Heart right ventricle (tissue), 16 donors: Measurements from ENCODE around the gene MRPL38. TPM values are rescaled to one million over a fixed set of nuclear protein-coding genes. Genes with fewer than 3 reads are reported as not detected.
A peak's percentile ranks its signal among the peaks of the same experiment; 100 is the strongest.

ENCODE experiments used
- ATAC-seq, 8 donors: fragments of 200-7000 bp; cut with Tn5 transposase; one replicate each; pipeline ENCODE4 v1.9.1; 2020; ENCODE audit warnings: mild to moderate bottlenecking in 8 of 8, moderate library complexity in 8 of 8, moderate number of reproducible peaks in 1 of 8
- DNase-seq, 2 donors: peaks; one replicate each; pipeline ENCODE4 v3.0.0-alpha.2; 2020
- H3K27ac ChIP-seq, 10 donors: fragments of 200-600 bp; sonication (generic) in 2 of 10; one replicate each; pipeline versions ENCODE4 v1.5.0 to v1.8.0; 2020 to 2022; ENCODE audit warnings: mild to moderate bottlenecking in 3 of 10
- H3K27me3 ChIP-seq, 7 donors: fragments of 200-600 bp; one replicate each; pipeline ENCODE4 v1.8.0; 2021 to 2022; ENCODE audit warnings: mild to moderate bottlenecking in 2 of 7
- H3K36me3 ChIP-seq, 9 donors: fragments of 200-600 bp; sonication (generic) in 1 of 9; one replicate each; pipeline versions ENCODE4 v1.5.0 to v1.8.0; 2020 to 2022; ENCODE audit warnings: mild to moderate bottlenecking in 2 of 9
- H3K4me1 ChIP-seq, 9 donors: fragments of 200-600 bp; sonication (generic) in 1 of 9; one replicate each; pipeline versions ENCODE4 v1.5.0 to v1.8.0; 2020 to 2022; ENCODE audit warnings: mild to moderate bottlenecking in 4 of 9
- H3K4me3 ChIP-seq, 10 donors: fragments of 200-600 bp; sonication (generic) in 2 of 10; one replicate each; pipeline versions ENCODE4 v1.5.0 to v1.8.0; 2020 to 2022; ENCODE audit warnings: mild to moderate bottlenecking in 7 of 10, moderate library complexity in 2 of 10
- H3K9me3 ChIP-seq, 11 donors: fragments of 200-600 bp in 10 of 11; sonication (generic) in 2 of 11; one replicate each; pipeline versions ENCODE4 v1.5.0 to v1.8.0; 2013 to 2022; ENCODE audit warnings: mild to moderate bottlenecking in 2 of 11, control low read depth in 1 of 11, moderate library complexity in 1 of 11
- CTCF ChIP-seq, 9 donors: fragments of 200-600 bp; sonication (generic) in 2 of 9; IDR thresholded peaks; one replicate each; pipeline versions ENCODE4 v1.5.0 to v1.8.0; 2021 to 2022; ENCODE audit warnings: antibody characterized with exemption in 9 of 9, mild to moderate bottlenecking in 5 of 9, moderate library complexity in 1 of 9
- WGBS, 2 donors: extraction: QIAGEN DNeasy Blood & Tissue Kit; methylation state at CpG; one replicate each; pipeline ENCODE4 v1.1.7; 2013; ENCODE audit warnings: inconsistent platforms in 1 of 2; 5-methylcytosine and 5-hydroxymethylcytosine counted together
- intact Hi-C, 10 donors: fragments of 100-400 bp; cut with DNase I; formaldehyde crosslinking; loops; one replicate each; pipeline versions ENCODE4 v1.11.1 to v1.14.2; 2022
- polyA plus RNA-seq, 2 donors: library from polyadenylated mRNA; stranded (reverse); fragments of 200-250 nt; gene quantifications; one replicate each; pipeline ENCODE4 v1.2.3, GENCODE V29; 2013
- total RNA-seq, 10 donors: library from RNA; stranded (reverse); fragmentation: NEBNext Ultra II Directional in 3 of 10; extraction: Animal tissue kit (Norgen Biotek cat#: 25700) in 3 of 10; gene quantifications; one replicate each; pipeline versions ENCODE4 v1.2.1 to v1.2.4, GENCODE V29; 2021 to 2023
- donor health status: Arrhythmogenic right ventricular cardiomyopathy.
- donor health status: ischemic (EF 13 %, LVEDD 7.1; RV severe dilation, severe dysfunction).
- donor health status: healthy with polysubstance abuse.
- donor health status: DM: no; HTN: yes; CAD: no.
- donor health status: DM: no; HTN: no; CAD: no.
- donor health status: ischemic (EF 25% LVEDD 6.9; RV normal size, moderate dysfunction).
- donor health status: ischemic (EF 25% LVEDD 5.7; RV mildly dilated, moderate dysfunction).
- donor health status: healthy.
- donor health status: DM: yes; HTN: yes; CAD: no.
- donor health status: Ischemic cardiomyopathy.
- donor health status: ischemic (EF 35%, LVEDD 5.7; RV mildly dilated, moderate dysfunction).
- donor health status: nonischemic (EF 11% LVEDD 7.7; RV severe dilation, severe dysfunction).
- donor health status: DM: yes; HTN: yes; CAD: no.
- donor health status: PGD.
- donor health status: ischemic (EF 29% LVEDD 5.4; RV normal size, mild dysfunction).
- donor health status: nonischemic (EF 23%, LVEDD 6.1; RV moderate dilation, normal function).

MRPL38 gene
- total and polyA plus RNA-seq, 12 donors: 86.0 to 160 (median 96.5) TPM

- Histone ChIP-seq H3K9me3 (no peaks in the 10 kb centered on the region), H3K4me1 (peaks cover 0 to 3% (median 0%) of the 10 kb centered on the region in 9 donors), H3K27ac (no peak overlapping the region), H3K27me3 (no peaks in the 10 kb centered on the region), H3K36me3 (peaks cover 0 to 57% (median 0%) of the 10 kb centered on the region in 9 donors), H3K4me3 (no peak overlapping the region)
- DNase-seq: no peak
- 84 to 89% methylated on average over 8 of the region's 8 CpGs for WGBS, 2 donors
- no peak for TF ChIP-seq CTCF (IDR thresholded peaks at IDR 0.05)
- no peak for ATAC-seq
- intact Hi-C loops: no loop called here
These were observed 10.6 kb upstream of the MRPL38 start for GRCh38 chr17:75915268-75915667.

GRCh38 chr17:75914643-75915267 lies 10.1 kb upstream of the MRPL38 start:
- Histone ChIP-seq H3K36me3 (peaks cover 0 to 52% (median 0%) of the 10 kb centered on the region in 9 donors), H3K9me3 (no peaks in the 10 kb centered on the region), H3K27ac (no peak overlapping the region), H3K4me3 (no peak overlapping the region), H3K27me3 (no peaks in the 10 kb centered on the region), H3K4me1 (peaks cover 0 to 8% (median 0%) of the 10 kb centered on the region in 9 donors)
- TF ChIP-seq CTCF (IDR thresholded peaks at IDR 0.05): no peak
- intact Hi-C loops: loop anchor here in 1 of 10 donors (5.0 kb wide), 1 partner anchor 78 kb away; no protein-coding TSS in a partner anchor
- DNase-seq: no peak
- 94 to 95% methylated on average over 34 of the region's 34 CpGs for WGBS, 2 donors
- peak in 1 of 8 donors; percentile 6 for ATAC-seq

GRCh38 chr17:75913537-75914210 lies 9.0 kb upstream of the MRPL38 start:
- Histone ChIP-seq H3K4me1 (peaks cover 0 to 8% (median 0%) of the 10 kb centered on the region in 9 donors), H3K27ac (no peak overlapping the region), H3K27me3 (no peaks in the 10 kb centered on the region), H3K9me3 (no peaks in the 10 kb centered on the region), H3K4me3 (no peak overlapping the region), H3K36me3 (peaks cover 0 to 42% (median 0%) of the 10 kb centered on the region in 9 donors)
- 92 to 94% methylated on average over 32 of the region's 32 CpGs for WGBS, 2 donors
- ATAC-seq: no peak
- no peak for DNase-seq
- TF ChIP-seq CTCF (IDR thresholded peaks at IDR 0.05): no peak
- intact Hi-C loops: loop anchor here in 1 of 10 donors (5.0 kb wide), 1 partner anchor 79 kb away; no protein-coding TSS in a partner anchor

- H3K9me3 ChIP-seq: no peaks in the 10 kb centered on the region
- intact Hi-C loops: loop anchor here in 1 of 10 donors (5.0 kb wide), 1 partner anchor 82 kb away; no protein-coding TSS in a partner anchor
- no peak for ATAC-seq
- 67 to 79% methylated on average over 6 of the region's 6 CpGs for WGBS, 2 donors
- peaks cover 0 to 32% (median 0%) of the 10 kb centered on the region in 9 donors for H3K36me3 ChIP-seq
- H3K4me1 ChIP-seq: peaks cover 0 to 11% (median 1%) of the 10 kb centered on the region in 9 donors
- TF ChIP-seq CTCF (IDR thresholded peaks at IDR 0.05): no peak
- H3K4me3 ChIP-seq: no peak overlapping the region
- no peak for DNase-seq
- no peaks in the 10 kb centered on the region for H3K27me3 ChIP-seq
- no peak overlapping the region for H3K27ac ChIP-seq
These were observed 6.0 kb upstream of the MRPL38 start for GRCh38 chr17:75910699-75911098.
